IMR-90 (cell line): Measurements from ENCODE around the gene CACNA2D3. TPM values are rescaled to one million over a fixed set of nuclear protein-coding genes. Genes with fewer than 3 reads are reported as not detected.

Experiments
- ATAC-seq: fragments of 200-7000 bp; cut with Tn5 transposase; 2 replicates; pipeline ENCODE4 v1.9.1; 2020; ENCODE audit warnings: low read depth, mild to moderate bottlenecking, moderate library complexity
- BruUV-seq: library from RNA; stranded (reverse); fragments of 400-500 nt; replicated peaks from 2 replicates; lab custom pipeline; 2021; lab: Mats Ljungman, UMichigan
- CTCF ChIA-PET: fragments of 300-600 bp; formaldehyde crosslinking; extraction: SDS; loops from one replicate; lab custom pipeline; 2021; ENCODE audit warnings: antibody characterized with exemption; lab: Yijun Ruan, JAX
- POLR2A ChIA-PET: fragments of 300-600 bp; sonication (Branson Sonifier 250); formaldehyde crosslinking; loops from one replicate; lab custom pipeline; 2022; ENCODE audit warnings: antibody characterized with exemption; ENCODE audit not compliant: unreplicated experiment; lab: Charles Lee
- DNase-seq: peaks from one replicate; pipeline ENCODE4 v3.0.0; 2013
- H2AFZ ChIP-seq: replicated peaks from 2 replicates; pipeline ENCODE3; 2013; ENCODE audit warnings: low read length, mild to moderate bottlenecking; ENCODE audit not compliant: poor library complexity
- H2AK5ac ChIP-seq: 2 replicates; pipeline ENCODE4 v1.6.1; 2013; ENCODE audit warnings: low read depth, low read length, inconsistent platforms
- H2AK9ac ChIP-seq: replicated peaks from 2 replicates; pipeline ENCODE3; 2013; ENCODE audit warnings: mild to moderate bottlenecking, low read depth, low read length, moderate library complexity; ENCODE audit not compliant: poor library complexity
- H2BK120ac ChIP-seq: 2 replicates; pipeline ENCODE4 v1.6.1; 2013; ENCODE audit warnings: low read depth, low read length, inconsistent platforms
- H2BK15ac ChIP-seq: 3 replicates; pipeline ENCODE4 v1.6.1; 2013; ENCODE audit warnings: low read depth, low read length, inconsistent platforms
- H2BK20ac ChIP-seq: 2 replicates; pipeline ENCODE4 v1.6.1; 2013; ENCODE audit warnings: low read depth, mild to moderate bottlenecking, inconsistent platforms, low read length, moderate library complexity
- H2BK5ac ChIP-seq: 2 replicates; pipeline ENCODE4 v1.6.1; 2013; ENCODE audit warnings: mild to moderate bottlenecking, low read depth, low read length, inconsistent platforms; ENCODE audit not compliant: poor library complexity, severe bottlenecking
- H3K14ac ChIP-seq: replicated peaks from 2 replicates; pipeline ENCODE4 v1.6.1; 2013; ENCODE audit warnings: low read depth, low read length, inconsistent platforms
- H3K18ac ChIP-seq: 2 replicates; pipeline ENCODE4 v1.6.1; 2013; ENCODE audit warnings: low read depth, low read length, control low read depth
- H3K23ac ChIP-seq: 2 replicates; pipeline ENCODE4 v1.6.1; 2013; ENCODE audit warnings: low read depth, low read length, inconsistent platforms
- H3K27ac ChIP-seq: 2 replicates; pipeline ENCODE4 v1.5.1; 2013; ENCODE audit warnings: mild to moderate bottlenecking, control low read depth, low read length; ENCODE audit not compliant: insufficient read depth
- H3K27me3 ChIP-seq: 2 replicates; pipeline ENCODE4 v1.6.1; 2013; ENCODE audit warnings: low read length; ENCODE audit not compliant: control insufficient read depth, insufficient read depth
- H3K36me3 ChIP-seq: 2 replicates; pipeline ENCODE4 v1.6.1; 2013; ENCODE audit warnings: low read length, mixed read lengths; ENCODE audit not compliant: control insufficient read depth, insufficient read depth
- H3K4ac ChIP-seq: 2 replicates; pipeline ENCODE4 v1.6.1; 2013; ENCODE audit warnings: low read depth, low read length, inconsistent platforms
- H3K4me1 ChIP-seq: 2 replicates; pipeline ENCODE4 v1.6.1; 2013; ENCODE audit warnings: low read length, mixed read lengths; ENCODE audit not compliant: control insufficient read depth, insufficient read depth
- H3K4me2 ChIP-seq: 2 replicates; pipeline ENCODE4 v1.6.1; 2013; ENCODE audit warnings: low read depth, mild to moderate bottlenecking, control low read depth, low read length, moderate library complexity
- H3K4me3 ChIP-seq: 2 replicates; pipeline ENCODE4 v1.5.1; 2013; ENCODE audit warnings: low read depth, mild to moderate bottlenecking, control low read depth, low read length, moderate library complexity; ENCODE audit not compliant: insufficient read depth
- H3K56ac ChIP-seq: 2 replicates; pipeline ENCODE4 v1.6.1; 2013; ENCODE audit warnings: low read length, inconsistent platforms; ENCODE audit not compliant: insufficient read depth; ENCODE audit errors: extremely low read depth
- H3K79me1 ChIP-seq, 2 experiments: 2 replicates each; pipeline ENCODE4 v1.6.1; 2013; ENCODE audit warnings: low read length in 2 of 2, inconsistent platforms in 1 of 2, low read depth in 1 of 2
- H3K9ac ChIP-seq: 2 replicates; pipeline ENCODE4 v1.6.1; 2013; ENCODE audit warnings: low read depth, low read length, control low read depth
- H3K9me1 ChIP-seq: 2 replicates; pipeline ENCODE4 v1.6.1; 2013; ENCODE audit warnings: low read length, inconsistent platforms; ENCODE audit not compliant: insufficient read depth
- H3K9me3 ChIP-seq: 2 replicates; pipeline ENCODE4 v1.6.1; 2013; ENCODE audit warnings: low read length; ENCODE audit not compliant: control insufficient read depth, insufficient read depth
- H4K20me1 ChIP-seq: 2 replicates; pipeline ENCODE4 v1.6.1; 2013; ENCODE audit warnings: low read length, inconsistent platforms; ENCODE audit not compliant: insufficient read depth
- H4K5ac ChIP-seq: 2 replicates; pipeline ENCODE4 v1.6.1; 2013; ENCODE audit warnings: mild to moderate bottlenecking, low read depth, low read length, control low read depth
- H4K8ac ChIP-seq, 2 experiments: 2 replicates each; pipeline ENCODE4 v1.6.1; 2013; ENCODE audit warnings: low read depth in 2 of 2, low read length in 2 of 2, control low read depth in 1 of 2, inconsistent platforms in 1 of 2
- H4K91ac ChIP-seq: 2 replicates; pipeline ENCODE4 v1.6.1; 2013; ENCODE audit warnings: low read depth, low read length, inconsistent platforms; ENCODE audit not compliant: insufficient read depth
- BHLHE40 ChIP-seq: fragments of 150-350 bp; IDR thresholded peaks from 2 replicates; pipeline ENCODE4 v1.6.1; 2016; ENCODE audit warnings: mild to moderate bottlenecking, low read depth, low read length
- WGBS, 2 experiments: methylation state at CpG; one replicate each; pipeline versions ENCODE4 v1.1.5 to v1.1.7; 2013; ENCODE audit warnings: missing lambda C conversion rate in 2 of 2; ENCODE audit not compliant: insufficient read length in 1 of 2; ENCODE audit errors: extremely low coverage in 2 of 2; 5-methylcytosine and 5-hydroxymethylcytosine counted together
- dilution Hi-C: fragments of 300-500 bp; cut with HindIII; formaldehyde crosslinking; loops from one replicate; pipeline ENCODE4 v1.14.3; 2018; ENCODE audit warnings: low sequenced_read_pairs; ENCODE audit not compliant: unreplicated experiment
- in situ Hi-C: fragments of 300-500 bp; cut with MboI; formaldehyde crosslinking; loops from 3 replicates; pipeline ENCODE4 v1.14.3; 2019; ENCODE audit warnings: low sequenced_read_pairs, inconsistent platforms, mixed read lengths
- intact Hi-C: fragments of 100-400 bp; cut with micrococcal nuclease; formaldehyde crosslinking; loops from 2 replicates; pipeline ENCODE4 v1.10.0; 2022
- polyA plus RNA-seq, 3 experiments: library from polyadenylated mRNA; depleted of rRNA; stranded (reverse); fragments of >200 nt; gene quantifications; 2 replicates each; pipeline ENCODE4 v1.2.3, GENCODE V29; 2012; ENCODE audit warnings: low replicate concordance in 1 of 3
- total RNA-seq: library from RNA; depleted of rRNA; stranded (reverse); fragments of >200 nt; gene quantifications from 2 replicates; pipeline ENCODE4 v1.2.3, GENCODE V29; 2012

Gene CACNA2D3
- total and polyA plus RNA-seq, 2 of the 4 experiments (the other 2 are of a cell fraction): 0.36 to 0.41 TPM

- Histone ChIP-seq H2AK9ac (no peak overlapping the region), H2BK15ac (no peak overlapping the region), H3K4me1 (no peaks in the 10 kb centered on the region), H2BK5ac (no peak overlapping the region), H3K36me3 (no peaks in the 10 kb centered on the region), H3K14ac (no peak overlapping the region), H2BK20ac (no peak overlapping the region), H3K23ac (no peak overlapping the region), H3K27me3 (no peaks in the 10 kb centered on the region), H3K9ac (no peak overlapping the region), H3K4me3 (no peak overlapping the region), H3K79me1 (no peaks in the 10 kb centered on the region), H4K8ac (no peak overlapping the region), H4K91ac (no peak overlapping the region), H4K5ac (no peak overlapping the region), H3K4me2 (no peak overlapping the region), H3K9me3 (peaks cover 12% of the 10 kb centered on the region; the same call in 1 of the 2 replicates), H3K56ac (no peak overlapping the region), H3K9me1 (no peaks in the 10 kb centered on the region), H4K20me1 (no peaks in the 10 kb centered on the region), H2AK5ac (no peak overlapping the region), H3K27ac (no peak overlapping the region), H2AFZ (no peak overlapping the region), H3K4ac (no peak overlapping the region), H2BK120ac (no peak overlapping the region), H3K18ac (no peak overlapping the region)
- TF ChIP-seq BHLHE40: no peak
- WGBS, 2 experiments: no CpG with 5 or more reads among the region's 6 CpGs
- ATAC-seq (no peak), DNase-seq (no peak)
- dilution Hi-C loops: no loop called here
- in situ Hi-C loops: no loop called here
- no TSS peak for BruUV-seq
- intact Hi-C loops: no loop called here
- POLR2A ChIA-PET: no interaction called here
- CTCF ChIA-PET: no interaction called here
Measured at GRCh38 chr3:54262541-54262940, 140.2 kb downstream of the CACNA2D3 start.
